ENCODE measurements around the gene MPRIP. TPM values are rescaled to one million over a fixed set of nuclear protein-coding genes. Genes with fewer than 3 reads are reported as not detected.
A peak's percentile ranks its signal among the peaks of the same experiment; 100 is the strongest.

MPRIP gene
- total and polyA plus RNA-seq, 8 donors, result 80.2 to 518 (median 190) TPM

DNA sequence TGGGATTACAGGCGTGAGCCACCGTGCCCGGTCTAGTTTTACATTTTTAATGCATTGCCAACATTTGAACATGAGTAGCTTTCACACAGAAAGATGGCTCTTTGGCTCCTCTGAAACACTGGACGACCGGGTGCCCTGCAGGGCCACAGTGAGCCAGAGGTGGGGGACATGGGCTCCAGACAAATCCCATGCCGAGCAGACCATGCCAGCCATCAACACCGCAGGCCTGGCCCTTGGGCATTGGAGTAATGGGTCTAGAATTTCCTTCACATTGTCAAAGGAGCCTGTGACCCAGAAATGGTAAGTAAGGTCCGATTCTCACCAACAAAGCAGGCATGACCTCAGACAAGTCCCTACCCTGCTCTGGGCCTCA lies 21.4 kb upstream of the MPRIP start:
- Histone ChIP-seq H3K4me1 (peaks cover 36 to 70% (median 60%) of the 10 kb centered on the region in 4 donors), H3K4me3 (no peak overlapping the region), H3K27ac (peak overlapping the region; percentile 81 to 83 (median 82)), H3K9me3 (no peaks in the 10 kb centered on the region), H3K27me3 (no peaks in the 10 kb centered on the region), H3K36me3 (no peaks in the 10 kb centered on the region)
- DNase-seq, result no peak
- WGBS, 5 donors, result 87 to 94% (median 89%) methylated on average over 8 of the region's 8 CpGs
- no peak for TF ChIP-seq POLR2AphosphoS5 (IDR thresholded peaks at IDR 0.05)
- no peak for TF ChIP-seq POLR2A (IDR thresholded peaks at IDR 0.05)
- TF ChIP-seq, protein P1, sequence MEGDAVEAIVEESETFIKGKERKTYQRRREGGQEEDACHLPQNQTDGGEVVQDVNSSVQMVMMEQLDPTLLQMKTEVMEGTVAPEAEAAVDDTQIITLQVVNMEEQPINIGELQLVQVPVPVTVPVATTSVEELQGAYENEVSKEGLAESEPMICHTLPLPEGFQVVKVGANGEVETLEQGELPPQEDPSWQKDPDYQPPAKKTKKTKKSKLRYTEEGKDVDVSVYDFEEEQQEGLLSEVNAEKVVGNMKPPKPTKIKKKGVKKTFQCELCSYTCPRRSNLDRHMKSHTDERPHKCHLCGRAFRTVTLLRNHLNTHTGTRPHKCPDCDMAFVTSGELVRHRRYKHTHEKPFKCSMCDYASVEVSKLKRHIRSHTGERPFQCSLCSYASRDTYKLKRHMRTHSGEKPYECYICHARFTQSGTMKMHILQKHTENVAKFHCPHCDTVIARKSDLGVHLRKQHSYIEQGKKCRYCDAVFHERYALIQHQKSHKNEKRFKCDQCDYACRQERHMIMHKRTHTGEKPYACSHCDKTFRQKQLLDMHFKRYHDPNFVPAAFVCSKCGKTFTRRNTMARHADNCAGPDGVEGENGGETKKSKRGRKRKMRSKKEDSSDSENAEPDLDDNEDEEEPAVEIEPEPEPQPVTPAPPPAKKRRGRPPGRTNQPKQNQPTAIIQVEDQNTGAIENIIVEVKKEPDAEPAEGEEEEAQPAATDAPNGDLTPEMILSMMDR (IDR thresholded peaks at IDR 0.05), result no peak
- TF ChIP-seq EP300 (IDR thresholded peaks at IDR 0.05), result no peak
- intact Hi-C loops (cut with DNase I; ENCODE audit: low total_unique reads), result no loop called here

DNA sequence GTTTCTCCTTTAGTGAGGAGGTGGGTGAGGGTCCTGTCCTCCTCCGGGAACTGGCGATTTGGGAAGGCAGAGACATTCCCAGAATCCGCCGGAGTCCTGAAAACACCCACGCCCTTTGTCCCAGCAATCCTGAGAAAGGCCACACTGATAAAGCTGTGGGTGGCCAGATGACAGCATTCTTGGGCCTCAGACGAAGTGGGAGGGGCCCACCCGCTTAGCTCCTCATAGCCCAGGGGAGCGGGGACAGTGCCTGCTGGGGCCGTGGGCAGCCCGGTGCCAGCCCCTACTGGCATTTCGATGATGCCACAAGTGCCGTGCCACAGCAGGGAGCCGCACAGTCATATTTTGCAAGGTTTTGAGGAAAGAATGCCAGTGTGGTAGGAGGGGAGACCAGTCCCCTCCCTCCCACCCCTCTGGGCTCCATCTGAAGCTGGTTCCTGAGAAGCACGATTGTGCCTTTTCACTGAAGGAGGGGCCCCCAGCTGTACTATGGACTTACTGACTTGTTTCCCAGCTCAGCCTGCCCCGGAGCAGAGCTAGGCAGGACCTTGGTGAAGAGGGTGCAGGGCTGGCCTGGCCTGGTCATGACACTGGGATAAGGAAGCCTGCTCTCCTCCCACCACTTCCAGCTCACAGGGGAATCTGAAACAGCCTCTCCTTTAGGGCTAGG lies 20.9 kb upstream of the MPRIP start:
- intact Hi-C loops (cut with DNase I; ENCODE audit: low total_unique reads), result no loop called here
- Histone ChIP-seq H3K9me3 (no peaks in the 10 kb centered on the region), H3K4me1 (peaks cover 39 to 68% (median 62%) of the 10 kb centered on the region in 4 donors), H3K27me3 (no peaks in the 10 kb centered on the region), H3K4me3 (no peak overlapping the region), H3K36me3 (no peaks in the 10 kb centered on the region), H3K27ac (peak overlapping the region; percentile 81 to 83 (median 82))
- peak in 2 of 3 donors; percentile 44 to 46 for TF ChIP-seq POLR2AphosphoS5 (IDR thresholded peaks at IDR 0.05)
- no peak for TF ChIP-seq EP300 (IDR thresholded peaks at IDR 0.05)
- WGBS, 5 donors, result 21 to 45% (median 34%) methylated on average over 11 to 15 of the region's 15 CpGs
- DNase-seq, result peak; percentile 81 to 87

DNA sequence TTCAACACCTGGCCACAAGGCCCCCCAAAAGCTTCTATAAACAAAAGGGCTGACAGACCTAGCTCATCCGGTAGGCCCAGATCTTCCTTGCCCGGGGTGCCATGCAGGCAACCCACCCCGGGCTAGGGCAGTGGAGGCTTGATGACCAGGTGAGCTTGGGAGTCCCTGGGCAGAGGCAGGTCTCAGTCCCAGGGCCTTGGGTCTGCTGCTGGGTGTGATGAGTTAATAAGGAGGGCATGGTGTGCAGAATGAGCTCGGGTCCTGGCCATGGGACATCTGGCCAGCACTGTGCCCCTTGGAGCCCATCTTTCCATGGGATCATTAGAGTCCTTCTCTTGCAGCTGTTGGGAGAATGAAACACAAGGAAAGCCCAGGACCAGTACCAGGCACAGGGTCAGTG lies 20.2 kb upstream of the MPRIP start:
- peak overlapping the region; percentile 81 to 83 (median 82) for H3K27ac ChIP-seq

DNA sequence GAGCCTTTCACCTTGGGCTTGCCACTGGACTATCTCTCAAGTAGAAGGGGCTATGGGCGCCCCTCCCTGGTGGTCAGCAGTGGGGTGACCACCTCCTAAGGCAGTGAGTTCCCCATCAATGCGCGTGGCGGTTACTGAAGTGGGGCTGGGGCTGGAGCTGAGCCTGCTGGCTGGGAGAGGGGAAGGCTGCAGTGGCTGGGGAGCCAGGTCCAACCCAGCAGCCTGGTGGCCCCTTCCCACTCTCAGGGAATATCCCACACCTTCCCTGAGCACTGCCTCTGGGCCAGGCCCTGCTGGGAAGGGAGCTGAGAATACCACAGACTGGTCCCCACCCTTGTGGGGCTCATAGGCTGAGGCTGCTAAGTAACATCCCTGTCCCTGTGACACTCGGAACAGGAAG lies 19.8 kb upstream of the MPRIP start:
- Histone ChIP-seq H3K4me3 (no peak overlapping the region), H3K4me1 (peaks cover 39 to 72% (median 63%) of the 10 kb centered on the region in 4 donors), H3K27me3 (no peaks in the 10 kb centered on the region), H3K36me3 (no peaks in the 10 kb centered on the region), H3K27ac (peak overlapping the region; percentile 81 to 83 (median 82)), H3K9me3 (no peaks in the 10 kb centered on the region)
- no peak for TF ChIP-seq EP300 (IDR thresholded peaks at IDR 0.05)
- no peak for TF ChIP-seq POLR2A (IDR thresholded peaks at IDR 0.05)
- TF ChIP-seq, protein P1 (IDR thresholded peaks at IDR 0.05), result no peak
- no peak for TF ChIP-seq POLR2AphosphoS5 (IDR thresholded peaks at IDR 0.05)
- intact Hi-C loops (cut with DNase I; ENCODE audit: low total_unique reads), result no loop called here
- DNase-seq, result no peak
- 76 to 96% (median 92%) methylated on average over 1 to 5 of the region's 5 CpGs for WGBS, 5 donors

More for the DNA sequence above, 20.2 kb upstream of the MPRIP start:
- H3K4me1 ChIP-seq, result peaks cover 39 to 68% (median 62%) of the 10 kb centered on the region in 4 donors
- DNase-seq, result no peak
- no peak overlapping the region for H3K4me3 ChIP-seq
- TF ChIP-seq POLR2A (IDR thresholded peaks at IDR 0.05) (no peak), EP300 (IDR thresholded peaks at IDR 0.05) (no peak), POLR2AphosphoS5 (IDR thresholded peaks at IDR 0.05) (no peak)
- TF ChIP-seq, protein P1 (IDR thresholded peaks at IDR 0.05), result no peak
- no peaks in the 10 kb centered on the region for H3K9me3 ChIP-seq
- H3K36me3 ChIP-seq, result no peaks in the 10 kb centered on the region
- intact Hi-C loops (cut with DNase I; ENCODE audit: low total_unique reads), result no loop called here
- H3K27me3 ChIP-seq, result no peaks in the 10 kb centered on the region
- 93 to 98% (median 96%) methylated on average over 4 of the region's 4 CpGs for WGBS, 5 donors

DNA sequence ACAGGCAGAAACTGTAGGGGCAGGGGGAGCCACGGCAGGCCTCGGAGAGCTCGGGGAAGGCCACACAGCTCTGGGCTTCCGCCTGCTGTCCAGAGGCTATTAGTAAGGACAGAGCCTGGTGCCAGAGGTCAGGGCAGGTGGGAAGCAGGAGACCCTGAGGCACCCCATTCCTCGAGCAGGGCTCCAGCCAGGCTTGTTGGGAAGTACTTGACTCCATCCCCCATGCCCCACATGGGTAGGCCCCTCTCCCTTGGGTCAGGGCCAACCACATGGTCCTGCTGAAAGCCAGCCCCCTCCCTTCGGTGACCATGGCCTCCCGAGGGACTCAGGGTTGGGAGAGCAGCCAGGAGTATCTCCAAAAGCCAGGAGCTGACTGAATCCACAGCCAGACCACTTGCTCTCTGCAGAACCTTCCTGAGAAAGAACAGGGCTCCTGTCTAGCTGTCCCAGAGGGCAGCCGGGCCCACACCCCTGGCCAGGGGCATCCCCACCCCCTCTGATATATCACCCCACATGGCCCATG lies 17.4 kb upstream of the MPRIP start:
- intact Hi-C loops (cut with DNase I; ENCODE audit: low total_unique reads), result no loop called here
- H3K4me1 ChIP-seq, result peaks cover 24 to 69% (median 63%) of the 10 kb centered on the region in 4 donors
- H3K27ac ChIP-seq, result peak overlapping the region; percentile 79 to 87 (median 83)
- TF ChIP-seq EP300 (IDR thresholded peaks at IDR 0.05), result no peak
- TF ChIP-seq, protein P1 (IDR thresholded peaks at IDR 0.05), result no peak
- no peak for TF ChIP-seq POLR2AphosphoS5 (IDR thresholded peaks at IDR 0.05)
- TF ChIP-seq POLR2A (IDR thresholded peaks at IDR 0.05), result no peak
- WGBS, 5 donors, result 70 to 94% (median 78%) methylated on average over 4 to 8 of the region's 8 CpGs
- no peaks in the 10 kb centered on the region for H3K9me3 ChIP-seq
- H3K27me3 ChIP-seq, result no peaks in the 10 kb centered on the region
- DNase-seq, result peak in 1 of 2 donors; percentile 59
- no peaks in the 10 kb centered on the region for H3K36me3 ChIP-seq
- H3K4me3 ChIP-seq, result no peak overlapping the region
